ENCODE results near the gene PATJ.

DNA sequence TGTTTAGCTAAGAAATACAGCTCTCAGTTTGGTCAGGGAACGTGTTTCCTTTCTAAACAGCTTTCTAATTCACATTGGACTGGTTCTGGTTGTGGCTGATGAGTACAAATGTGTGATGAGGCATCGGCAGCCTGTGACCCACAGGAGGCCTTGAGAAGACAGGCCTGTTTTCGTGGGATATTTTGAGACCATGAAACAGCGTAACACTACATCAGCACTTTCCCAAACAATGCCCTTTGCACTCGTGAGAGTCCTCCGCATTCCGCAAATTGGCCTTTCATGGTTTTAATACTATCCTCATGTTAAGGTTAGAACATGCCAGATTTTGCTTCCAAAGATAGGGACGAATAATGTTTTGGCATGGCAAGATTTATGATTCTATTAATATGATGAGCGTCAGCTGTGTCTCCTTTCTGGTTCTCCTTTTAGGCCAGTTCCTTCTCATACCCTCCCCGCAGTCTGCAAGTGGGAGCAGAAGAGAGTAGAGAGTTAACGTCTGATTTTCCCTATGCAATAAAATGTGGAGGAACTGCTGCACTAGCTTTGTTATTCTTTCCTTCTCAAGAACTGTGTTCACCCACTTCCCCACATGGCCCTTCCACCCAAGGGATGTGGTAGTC is 368.0 kb downstream of the PATJ start:
- TF ChIP-seq, protein P1, sequence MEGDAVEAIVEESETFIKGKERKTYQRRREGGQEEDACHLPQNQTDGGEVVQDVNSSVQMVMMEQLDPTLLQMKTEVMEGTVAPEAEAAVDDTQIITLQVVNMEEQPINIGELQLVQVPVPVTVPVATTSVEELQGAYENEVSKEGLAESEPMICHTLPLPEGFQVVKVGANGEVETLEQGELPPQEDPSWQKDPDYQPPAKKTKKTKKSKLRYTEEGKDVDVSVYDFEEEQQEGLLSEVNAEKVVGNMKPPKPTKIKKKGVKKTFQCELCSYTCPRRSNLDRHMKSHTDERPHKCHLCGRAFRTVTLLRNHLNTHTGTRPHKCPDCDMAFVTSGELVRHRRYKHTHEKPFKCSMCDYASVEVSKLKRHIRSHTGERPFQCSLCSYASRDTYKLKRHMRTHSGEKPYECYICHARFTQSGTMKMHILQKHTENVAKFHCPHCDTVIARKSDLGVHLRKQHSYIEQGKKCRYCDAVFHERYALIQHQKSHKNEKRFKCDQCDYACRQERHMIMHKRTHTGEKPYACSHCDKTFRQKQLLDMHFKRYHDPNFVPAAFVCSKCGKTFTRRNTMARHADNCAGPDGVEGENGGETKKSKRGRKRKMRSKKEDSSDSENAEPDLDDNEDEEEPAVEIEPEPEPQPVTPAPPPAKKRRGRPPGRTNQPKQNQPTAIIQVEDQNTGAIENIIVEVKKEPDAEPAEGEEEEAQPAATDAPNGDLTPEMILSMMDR (conservative IDR thresholded peaks at IDR 0.05; ENCODE audit: low read depth, low read length) = no peak
- TF ChIP-seq EZH2phosphoT487 (IDR thresholded peaks at IDR 0.05; ENCODE audit: borderline replicate concordance, low read length) (no peak), EZH2 (IDR thresholded peaks at IDR 0.05; ENCODE audit: low read length, unreplicated experiment) (no peak)
